CD4-positive, alpha-beta T cell treated with Interferon alpha-2 for 1 hour (primary cell): Measurements from ENCODE around the gene IL33.

Source experiments
- DNase-seq, 2 donors: peaks; one replicate each; pipeline ENCODE4 v3.0.0-alpha.2; 2020 to 2022

Gene IL33

DNA sequence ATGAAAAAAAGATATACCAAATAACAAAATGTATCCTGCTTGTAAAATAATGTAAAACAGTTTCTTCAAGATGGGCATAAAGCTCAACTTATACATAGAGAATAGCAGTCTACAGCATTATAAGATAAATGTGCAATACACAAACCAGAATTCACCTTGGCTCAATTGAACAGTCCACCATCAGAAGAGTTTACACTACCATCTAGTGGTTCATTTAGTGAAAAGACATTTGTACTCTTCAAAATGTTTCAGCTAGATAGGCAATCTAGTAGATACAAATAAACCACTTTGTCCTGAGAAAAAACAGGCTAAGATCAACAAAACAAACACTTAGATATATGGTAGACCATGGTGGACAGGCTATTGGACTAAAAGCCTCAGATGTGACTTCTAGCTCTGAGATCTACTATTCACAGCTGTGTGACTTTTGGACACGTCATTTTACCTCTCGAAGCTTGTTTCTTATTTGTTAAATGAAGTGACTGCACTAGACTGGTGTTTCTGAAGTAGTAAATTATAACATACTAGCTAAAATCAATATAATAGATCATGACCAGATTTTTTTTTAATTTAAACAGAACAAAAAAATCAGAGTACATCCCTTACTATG, 90.5 kb downstream of the IL33 start:
- DNase-seq, result peak in 1 of 2 donors; percentile 20
